IMR-90 (cell line): ENCODE measurements around the gene S100A13. TPM values are rescaled to one million over a fixed set of nuclear protein-coding genes. Genes with fewer than 3 reads are reported as not detected.

Experiments
- ATAC-seq: fragments of 200-7000 bp; cut with Tn5 transposase; 2 replicates; pipeline ENCODE4 v1.9.1; 2020; ENCODE audit warnings: low read depth, mild to moderate bottlenecking, moderate library complexity
- BruUV-seq: library from RNA; stranded (reverse); fragments of 400-500 nt; replicated peaks from 2 replicates; lab custom pipeline; 2021; lab: Mats Ljungman, UMichigan
- CTCF ChIA-PET: fragments of 300-600 bp; formaldehyde crosslinking; extraction: SDS; loops from one replicate; lab custom pipeline; 2021; ENCODE audit warnings: antibody characterized with exemption; lab: Yijun Ruan, JAX
- POLR2A ChIA-PET: fragments of 300-600 bp; sonication (Branson Sonifier 250); formaldehyde crosslinking; loops from one replicate; lab custom pipeline; 2022; ENCODE audit warnings: antibody characterized with exemption; ENCODE audit not compliant: unreplicated experiment; lab: Charles Lee
- DNase-seq: peaks from one replicate; pipeline ENCODE4 v3.0.0; 2013
- H2AFZ ChIP-seq: replicated peaks from 2 replicates; pipeline ENCODE3; 2013; ENCODE audit warnings: low read length, mild to moderate bottlenecking; ENCODE audit not compliant: poor library complexity
- H2AK5ac ChIP-seq: 2 replicates; pipeline ENCODE4 v1.6.1; 2013; ENCODE audit warnings: low read depth, low read length, inconsistent platforms
- H2AK9ac ChIP-seq: replicated peaks from 2 replicates; pipeline ENCODE3; 2013; ENCODE audit warnings: mild to moderate bottlenecking, low read depth, low read length, moderate library complexity; ENCODE audit not compliant: poor library complexity
- H2BK120ac ChIP-seq: 2 replicates; pipeline ENCODE4 v1.6.1; 2013; ENCODE audit warnings: low read depth, low read length, inconsistent platforms
- H2BK15ac ChIP-seq: 3 replicates; pipeline ENCODE4 v1.6.1; 2013; ENCODE audit warnings: low read depth, low read length, inconsistent platforms
- H2BK20ac ChIP-seq: 2 replicates; pipeline ENCODE4 v1.6.1; 2013; ENCODE audit warnings: low read depth, mild to moderate bottlenecking, inconsistent platforms, low read length, moderate library complexity
- H2BK5ac ChIP-seq: 2 replicates; pipeline ENCODE4 v1.6.1; 2013; ENCODE audit warnings: mild to moderate bottlenecking, low read depth, low read length, inconsistent platforms; ENCODE audit not compliant: poor library complexity, severe bottlenecking
- H3K14ac ChIP-seq: replicated peaks from 2 replicates; pipeline ENCODE4 v1.6.1; 2013; ENCODE audit warnings: low read depth, low read length, inconsistent platforms
- H3K18ac ChIP-seq: 2 replicates; pipeline ENCODE4 v1.6.1; 2013; ENCODE audit warnings: low read depth, low read length, control low read depth
- H3K23ac ChIP-seq: 2 replicates; pipeline ENCODE4 v1.6.1; 2013; ENCODE audit warnings: low read depth, low read length, inconsistent platforms
- H3K27ac ChIP-seq: 2 replicates; pipeline ENCODE4 v1.5.1; 2013; ENCODE audit warnings: mild to moderate bottlenecking, control low read depth, low read length; ENCODE audit not compliant: insufficient read depth
- H3K27me3 ChIP-seq: 2 replicates; pipeline ENCODE4 v1.6.1; 2013; ENCODE audit warnings: low read length; ENCODE audit not compliant: control insufficient read depth, insufficient read depth
- H3K36me3 ChIP-seq: 2 replicates; pipeline ENCODE4 v1.6.1; 2013; ENCODE audit warnings: low read length, mixed read lengths; ENCODE audit not compliant: control insufficient read depth, insufficient read depth
- H3K4ac ChIP-seq: 2 replicates; pipeline ENCODE4 v1.6.1; 2013; ENCODE audit warnings: low read depth, low read length, inconsistent platforms
- H3K4me1 ChIP-seq: 2 replicates; pipeline ENCODE4 v1.6.1; 2013; ENCODE audit warnings: low read length, mixed read lengths; ENCODE audit not compliant: control insufficient read depth, insufficient read depth
- H3K4me2 ChIP-seq: 2 replicates; pipeline ENCODE4 v1.6.1; 2013; ENCODE audit warnings: low read depth, mild to moderate bottlenecking, control low read depth, low read length, moderate library complexity
- H3K4me3 ChIP-seq: 2 replicates; pipeline ENCODE4 v1.5.1; 2013; ENCODE audit warnings: low read depth, mild to moderate bottlenecking, control low read depth, low read length, moderate library complexity; ENCODE audit not compliant: insufficient read depth
- H3K56ac ChIP-seq: 2 replicates; pipeline ENCODE4 v1.6.1; 2013; ENCODE audit warnings: low read length, inconsistent platforms; ENCODE audit not compliant: insufficient read depth; ENCODE audit errors: extremely low read depth
- H3K79me1 ChIP-seq, 2 experiments: 2 replicates each; pipeline ENCODE4 v1.6.1; 2013; ENCODE audit warnings: low read length in 2 of 2, inconsistent platforms in 1 of 2, low read depth in 1 of 2
- H3K9ac ChIP-seq: 2 replicates; pipeline ENCODE4 v1.6.1; 2013; ENCODE audit warnings: low read depth, low read length, control low read depth
- H3K9me1 ChIP-seq: 2 replicates; pipeline ENCODE4 v1.6.1; 2013; ENCODE audit warnings: low read length, inconsistent platforms; ENCODE audit not compliant: insufficient read depth
- H3K9me3 ChIP-seq: 2 replicates; pipeline ENCODE4 v1.6.1; 2013; ENCODE audit warnings: low read length; ENCODE audit not compliant: control insufficient read depth, insufficient read depth
- H4K20me1 ChIP-seq: 2 replicates; pipeline ENCODE4 v1.6.1; 2013; ENCODE audit warnings: low read length, inconsistent platforms; ENCODE audit not compliant: insufficient read depth
- H4K5ac ChIP-seq: 2 replicates; pipeline ENCODE4 v1.6.1; 2013; ENCODE audit warnings: mild to moderate bottlenecking, low read depth, low read length, control low read depth
- H4K8ac ChIP-seq, 2 experiments: 2 replicates each; pipeline ENCODE4 v1.6.1; 2013; ENCODE audit warnings: low read depth in 2 of 2, low read length in 2 of 2, control low read depth in 1 of 2, inconsistent platforms in 1 of 2
- H4K91ac ChIP-seq: 2 replicates; pipeline ENCODE4 v1.6.1; 2013; ENCODE audit warnings: low read depth, low read length, inconsistent platforms; ENCODE audit not compliant: insufficient read depth
- CEBPB ChIP-seq: IDR thresholded peaks from 2 replicates; pipeline ENCODE4 v1.6.1; 2012; ENCODE audit warnings: low read depth, low read length, improper control_type of control experiment
- CHD1 ChIP-seq: IDR thresholded peaks from 2 replicates; pipeline ENCODE4 v1.6.1; 2012; ENCODE audit warnings: low read depth, low read length, improper control_type of control experiment
- FOS ChIP-seq: fragments of 150-350 bp; IDR thresholded peaks from 2 replicates; pipeline ENCODE4 v1.6.1; 2016; ENCODE audit warnings: low read depth, low read length
- MAFK ChIP-seq: IDR thresholded peaks from 2 replicates; pipeline ENCODE4 v1.6.1; 2012; ENCODE audit warnings: low read depth, low read length, improper control_type of control experiment
- MAZ ChIP-seq: IDR thresholded peaks from 2 replicates; pipeline ENCODE4 v1.6.1; 2012; ENCODE audit warnings: low read depth, mild to moderate bottlenecking, low read length, improper control_type of control experiment, moderate library complexity, borderline replicate concordance
- MXI1 ChIP-seq: IDR thresholded peaks from 2 replicates; pipeline ENCODE4 v1.6.1; 2012; ENCODE audit warnings: low read depth, mild to moderate bottlenecking, low read length, moderate library complexity, borderline replicate concordance
- POLR2A ChIP-seq: IDR thresholded peaks from 2 replicates; pipeline ENCODE4 v1.6.1; 2012; ENCODE audit warnings: mild to moderate bottlenecking, low read depth, low read length
- RAD21 ChIP-seq: IDR thresholded peaks from 2 replicates; pipeline ENCODE4 v1.6.1; 2012; ENCODE audit warnings: low read length, improper control_type of control experiment
- RCOR1 ChIP-seq: IDR thresholded peaks from 2 replicates; pipeline ENCODE4 v1.6.1; 2012; ENCODE audit warnings: mild to moderate bottlenecking, low read length, improper control_type of control experiment; ENCODE audit not compliant: insufficient replicate concordance
- SMC3 ChIP-seq: fragments of 150-350 bp; IDR thresholded peaks from 2 replicates; pipeline ENCODE4 v1.6.1; 2016; ENCODE audit warnings: low read depth, mild to moderate bottlenecking, antibody characterized with exemption, low read length, moderate library complexity
- WGBS, 2 experiments: methylation state at CpG; one replicate each; pipeline versions ENCODE4 v1.1.5 to v1.1.7; 2013; ENCODE audit warnings: missing lambda C conversion rate in 2 of 2; ENCODE audit not compliant: insufficient read length in 1 of 2; ENCODE audit errors: extremely low coverage in 2 of 2; 5-methylcytosine and 5-hydroxymethylcytosine counted together
- dilution Hi-C: fragments of 300-500 bp; cut with HindIII; formaldehyde crosslinking; loops from one replicate; pipeline ENCODE4 v1.14.3; 2018; ENCODE audit warnings: low sequenced_read_pairs; ENCODE audit not compliant: unreplicated experiment
- in situ Hi-C: fragments of 300-500 bp; cut with MboI; formaldehyde crosslinking; loops from 3 replicates; pipeline ENCODE4 v1.14.3; 2019; ENCODE audit warnings: low sequenced_read_pairs, inconsistent platforms, mixed read lengths
- intact Hi-C: fragments of 100-400 bp; cut with micrococcal nuclease; formaldehyde crosslinking; loops from 2 replicates; pipeline ENCODE4 v1.10.0; 2022
- polyA plus RNA-seq, 3 experiments: library from polyadenylated mRNA; depleted of rRNA; stranded (reverse); fragments of >200 nt; gene quantifications; 2 replicates each; pipeline ENCODE4 v1.2.3, GENCODE V29; 2012; ENCODE audit warnings: low replicate concordance in 1 of 3
- total RNA-seq: library from RNA; depleted of rRNA; stranded (reverse); fragments of >200 nt; gene quantifications from 2 replicates; pipeline ENCODE4 v1.2.3, GENCODE V29; 2012
- TF ChIP-seq, protein P1 (sequence below): fragments of 150-350 bp; IDR thresholded peaks from 2 replicates; pipeline ENCODE4 v1.6.1; 2017; ENCODE audit warnings: mild to moderate bottlenecking, antibody characterized with exemption, low read length, low read depth
- TF ChIP-seq, protein P2 (sequence below): conservative IDR thresholded peaks from 2 replicates; pipeline ENCODE4 v1.5.1; 2012; ENCODE audit warnings: mild to moderate bottlenecking, low read depth, low read length, improper control_type of control experiment

S100A13 gene
- total and polyA plus RNA-seq, 2 of the 4 experiments (the other 2 are of a cell fraction): 122 to 468 TPM

DNA sequence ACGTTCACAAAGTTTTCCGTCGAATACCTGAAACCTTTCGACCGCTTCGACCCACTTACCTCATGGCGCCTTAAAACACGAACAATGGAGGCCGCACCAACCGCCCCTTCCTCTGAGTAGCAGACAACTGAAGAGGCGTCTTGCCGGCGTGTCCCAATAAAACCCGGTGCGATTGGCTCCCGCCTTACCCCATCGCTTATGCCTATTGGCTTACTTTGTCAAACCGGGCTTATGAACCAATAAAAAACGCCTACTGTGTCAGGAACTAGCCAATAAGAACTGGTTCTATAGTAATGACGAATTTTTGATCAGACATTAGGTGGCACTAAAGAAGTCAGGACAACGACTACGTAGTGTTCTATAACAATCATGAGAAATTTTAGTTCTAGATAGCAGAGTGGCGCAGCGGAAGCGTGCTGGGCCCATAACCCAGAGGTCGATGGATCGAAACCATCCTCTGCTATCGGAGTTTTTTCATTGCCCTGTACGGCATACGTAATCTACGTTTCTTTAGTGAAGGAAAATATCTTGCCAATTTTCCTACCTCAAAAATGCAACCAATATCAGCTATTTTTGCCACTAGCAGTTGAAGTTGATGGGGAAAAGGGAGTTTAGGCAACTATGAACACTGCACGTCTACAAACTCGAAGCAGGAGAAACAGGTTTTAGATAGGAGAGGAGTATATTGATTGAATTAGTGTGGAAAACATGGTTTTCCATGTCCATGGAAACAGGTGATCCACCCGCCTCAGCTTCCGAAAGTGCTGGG lies 43.7 kb upstream of the S100A13 start, which contains the start of gene ILF2 (continued):
- TF ChIP-seq MAZ (0 out of 2 replicates have a peak, but pooled peaks have one; percentile 63), FOS (peak; percentile 97), POLR2A (peak; percentile 97)

DNA sequence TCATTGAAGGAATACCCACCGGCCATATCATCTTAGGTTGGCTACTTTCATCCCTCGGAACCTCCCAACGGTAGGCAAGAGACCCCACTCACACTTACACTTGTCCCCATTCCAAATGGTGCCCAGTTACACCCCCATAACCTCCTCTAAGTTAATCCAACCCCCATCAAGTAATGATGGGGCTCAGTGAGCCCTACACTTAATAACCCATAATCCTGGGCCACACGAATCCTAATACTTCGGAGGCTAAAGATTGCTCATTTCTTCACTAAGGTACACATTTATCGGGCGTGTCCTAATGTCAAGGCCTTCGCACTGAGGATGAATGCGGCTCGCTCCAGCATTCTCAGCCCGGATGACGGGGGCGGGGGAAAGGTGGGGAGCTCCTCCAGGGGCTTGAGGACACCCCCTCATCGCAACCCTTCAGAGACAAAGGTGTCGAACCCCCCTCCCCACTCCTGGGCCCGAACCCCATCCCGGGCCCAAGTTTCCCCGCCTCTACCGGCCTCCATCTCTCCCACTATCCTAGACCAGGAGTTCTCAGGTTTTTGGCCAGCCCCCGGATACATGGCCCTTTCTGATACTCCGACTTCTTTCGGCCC lies 43.1 kb upstream of the S100A13 start:
- Histone ChIP-seq H3K4me3 (peak overlapping the region; percentile 65), H2AK5ac (peak overlapping the region; percentile 91), H3K9me1 (no peaks in the 10 kb centered on the region), H3K23ac (peak overlapping the region; percentile 71), H3K14ac (peak overlapping the region; percentile 93), H3K4ac (peak overlapping the region; percentile 87), H2AFZ (peak overlapping the region; percentile 90), H3K36me3 (peaks cover 30% of the 10 kb centered on the region), H2BK15ac (no peak overlapping the region), H4K91ac (peak overlapping the region; percentile 86), H2BK5ac (peak overlapping the region; percentile 33), H3K9ac (peak overlapping the region; percentile 83), H4K5ac (peak overlapping the region; percentile 41), H3K79me1 (peaks cover 12 to 23% of the 10 kb centered on the region in 2 experiments; a peak in 1 of 4 replicates), H3K4me1 (peaks cover 1% of the 10 kb centered on the region; the same call in 1 of the 2 replicates), H3K27ac (peak overlapping the region; percentile 61), H3K4me2 (peak overlapping the region; percentile 85), H3K56ac (peak overlapping the region; percentile 89), H2BK20ac (no peak overlapping the region), H3K18ac (peak overlapping the region; percentile 11; the same call in 1 of the 2 replicates), H2AK9ac (peak overlapping the region; percentile 99), H3K27me3 (no peaks in the 10 kb centered on the region), H4K20me1 (peaks cover 11% of the 10 kb centered on the region; the same call in 1 of the 2 replicates), H2BK120ac (peak overlapping the region; percentile 13; the same call in 1 of the 2 replicates), H3K9me3 (no peaks in the 10 kb centered on the region), H4K8ac (peak overlapping the region; percentile 43 to 92)
- no peak for DNase-seq
- BruUV-seq: TSS peak; percentile 72
- in situ Hi-C loops (loop anchor here (10.0 kb wide), 1 partner anchor 304 kb away; the partner anchor contains the start of gene JTB), dilution Hi-C loops (no loop called here), intact Hi-C loops (loop anchor here (2.0 to 5.0 kb wide), 4 partner anchors 98 to 737 kb away; partner anchors contain the start of gene IL6R)
- ChIA-PET POLR2A (no interaction called here), CTCF (no interaction called here)
- peak; percentile 8 for ATAC-seq
- WGBS, 2 experiments: 3% methylated on average over 11 of the region's 22 CpGs; no CpG with 5 or more reads in 1 of the 2 experiments
- TF ChIP-seq CEBPB: no peak
- TF ChIP-seq MAFK: no peak
- TF ChIP-seq RAD21: no peak
- no peak for TF ChIP-seq RCOR1
- TF ChIP-seq CHD1: no peak
- TF ChIP-seq, protein P1, sequence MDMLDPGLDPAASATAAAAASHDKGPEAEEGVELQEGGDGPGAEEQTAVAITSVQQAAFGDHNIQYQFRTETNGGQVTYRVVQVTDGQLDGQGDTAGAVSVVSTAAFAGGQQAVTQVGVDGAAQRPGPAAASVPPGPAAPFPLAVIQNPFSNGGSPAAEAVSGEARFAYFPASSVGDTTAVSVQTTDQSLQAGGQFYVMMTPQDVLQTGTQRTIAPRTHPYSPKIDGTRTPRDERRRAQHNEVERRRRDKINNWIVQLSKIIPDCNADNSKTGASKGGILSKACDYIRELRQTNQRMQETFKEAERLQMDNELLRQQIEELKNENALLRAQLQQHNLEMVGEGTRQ: no peak
- TF ChIP-seq MXI1: no peak
- no peak for TF ChIP-seq FOS
- TF ChIP-seq, protein P2, sequence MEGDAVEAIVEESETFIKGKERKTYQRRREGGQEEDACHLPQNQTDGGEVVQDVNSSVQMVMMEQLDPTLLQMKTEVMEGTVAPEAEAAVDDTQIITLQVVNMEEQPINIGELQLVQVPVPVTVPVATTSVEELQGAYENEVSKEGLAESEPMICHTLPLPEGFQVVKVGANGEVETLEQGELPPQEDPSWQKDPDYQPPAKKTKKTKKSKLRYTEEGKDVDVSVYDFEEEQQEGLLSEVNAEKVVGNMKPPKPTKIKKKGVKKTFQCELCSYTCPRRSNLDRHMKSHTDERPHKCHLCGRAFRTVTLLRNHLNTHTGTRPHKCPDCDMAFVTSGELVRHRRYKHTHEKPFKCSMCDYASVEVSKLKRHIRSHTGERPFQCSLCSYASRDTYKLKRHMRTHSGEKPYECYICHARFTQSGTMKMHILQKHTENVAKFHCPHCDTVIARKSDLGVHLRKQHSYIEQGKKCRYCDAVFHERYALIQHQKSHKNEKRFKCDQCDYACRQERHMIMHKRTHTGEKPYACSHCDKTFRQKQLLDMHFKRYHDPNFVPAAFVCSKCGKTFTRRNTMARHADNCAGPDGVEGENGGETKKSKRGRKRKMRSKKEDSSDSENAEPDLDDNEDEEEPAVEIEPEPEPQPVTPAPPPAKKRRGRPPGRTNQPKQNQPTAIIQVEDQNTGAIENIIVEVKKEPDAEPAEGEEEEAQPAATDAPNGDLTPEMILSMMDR: no peak
- no peak for TF ChIP-seq SMC3
